K562 (cell line): ENCODE results near the gene SGSH. TPM values are rescaled to one million over a fixed set of nuclear protein-coding genes. Genes with fewer than 3 reads are reported as not detected.

Experiments used
- DMBX1 ChIP-seq: fragments of 250-450 bp; sonication (Bioruptor Pico); IDR thresholded peaks from 2 replicates; pipeline ENCODE4 v1.8.0; 2022; ENCODE audit warnings: inconsistent platforms, mild to moderate bottlenecking, moderate library complexity, borderline replicate concordance
- EGR1 ChIP-seq: fragments of 450-650 bp; conservative IDR thresholded peaks from 2 replicates; pipeline ENCODE4 v1.6.1; 2017; ENCODE audit warnings: mild to moderate bottlenecking
- ETS1 ChIP-seq: conservative IDR thresholded peaks from 2 replicates; pipeline ENCODE4 v1.6.1; 2011; ENCODE audit warnings: low read depth, mild to moderate bottlenecking, low read length; ENCODE audit not compliant: control insufficient read depth
- FOXP4 ChIP-seq: sonication (generic); formaldehyde crosslinking; IDR thresholded peaks from 2 replicates; pipeline ENCODE4 v1.8.0; 2022; ENCODE audit warnings: mild to moderate bottlenecking, missing genetic modification reagents, borderline replicate concordance
- ILK ChIP-seq: fragments of 450-650 bp; IDR thresholded peaks from 2 replicates; pipeline ENCODE4 v1.6.1; 2016; ENCODE audit warnings: missing genetic modification characterization, low read depth, mild to moderate bottlenecking, missing compliant biosample characterization, moderate library complexity, borderline replicate concordance
- KDM5B ChIP-seq: fragments of 200-600 bp; sonication (generic); IDR thresholded peaks from 2 replicates; pipeline ENCODE4 v1.6.1; 2012; ENCODE audit warnings: low read depth, mild to moderate bottlenecking, moderate library complexity, low read length, control low read depth, inconsistent platforms; ENCODE audit not compliant: insufficient replicate concordance
- KLF13 ChIP-seq: fragments of 450-650 bp; IDR thresholded peaks from 2 replicates; pipeline ENCODE4 v1.6.1; 2016; ENCODE audit warnings: missing genetic modification characterization, low read depth, mild to moderate bottlenecking, missing compliant biosample characterization, moderate library complexity, borderline replicate concordance
- L3MBTL2 ChIP-seq: fragments of 450-650 bp; IDR thresholded peaks from 2 replicates; pipeline ENCODE4 v1.6.1; 2016; ENCODE audit warnings: mild to moderate bottlenecking, moderate library complexity
- MAZ ChIP-seq, 2 experiments: fragments of 450-650 bp in 1 of 2; sonication (generic) in 1 of 2; formaldehyde crosslinking; IDR thresholded peaks in 1 of 2; conservative IDR thresholded peaks in 1 of 2; 2 replicates each; pipeline versions ENCODE4 v1.4.0 to v1.5.0; 2020; ENCODE audit warnings: mild to moderate bottlenecking in 1 of 2, missing genetic modification reagents in 1 of 2
- MCM2 ChIP-seq: fragments of 450-650 bp; IDR thresholded peaks from 2 replicates; pipeline ENCODE4 v1.6.1; 2017; ENCODE audit warnings: low read depth, mild to moderate bottlenecking
- POLR2A ChIP-seq: fragments of 450-650 bp; conservative IDR thresholded peaks from 2 replicates; pipeline ENCODE4 v1.6.1; 2016
- SMAD1 ChIP-seq: fragments of 150-350 bp; IDR thresholded peaks from 2 replicates; pipeline ENCODE4 v1.6.1; 2014; ENCODE audit warnings: low read length, low read depth; ENCODE audit not compliant: partially characterized antibody
- SMAD2 ChIP-seq: fragments of 150-350 bp; IDR thresholded peaks from 2 replicates; pipeline ENCODE4 v1.6.1; 2014; ENCODE audit warnings: low read depth, mild to moderate bottlenecking, low read length
- SNAPC5 ChIP-seq: fragments of 250-450 bp; sonication (Bioruptor Pico); IDR thresholded peaks from 2 replicates; pipeline ENCODE4 v1.8.0; 2021; ENCODE audit warnings: moderate library complexity, mild to moderate bottlenecking, inconsistent platforms
- ZEB2 ChIP-seq: fragments of 450-650 bp; IDR thresholded peaks from 2 replicates; pipeline ENCODE4 v1.6.1; 2016
- polyA plus RNA-seq, 8 experiments: library from polyadenylated mRNA; depleted of rRNA in 4 of 8; stranded (reverse) in 5 of 8; unstranded in 3 of 8; fragments of >200 nt; fragmentation: Nextera tagmentation in 2 of 8; fragmentation: Illumina TruSeq in 1 of 8; extraction: Ambion mirVana in 2 of 8; extraction: Trizol in 1 of 8; gene quantifications; 2 replicates each; pipeline versions ENCODE4 v1.2.1 to v1.2.3, GENCODE V29; 2011 to 2014; ENCODE audit warnings: inconsistent platforms in 1 of 8, missing spikeins in 1 of 8
- total RNA-seq, 7 experiments: library from RNA; depleted of rRNA in 6 of 7; stranded (reverse); fragments of >200 nt in 6 of 7; fragmentation: Illumina TruSeq in 2 of 7; extraction: Trizol in 2 of 7; gene quantifications; 2 replicates each; pipeline versions ENCODE4 v1.2.1 to v1.2.3, GENCODE V29; 2011 to 2021; ENCODE audit warnings: low replicate concordance in 1 of 7
- TF ChIP-seq, protein P1 (sequence below): sonication (generic); formaldehyde crosslinking; IDR thresholded peaks from 2 replicates; pipeline ENCODE4 v1.8.0; 2022; ENCODE audit warnings: mild to moderate bottlenecking, low read depth, missing genetic modification reagents
- TF ChIP-seq, protein P2 (sequence below): fragments of 450-650 bp; formaldehyde crosslinking; IDR thresholded peaks from 2 replicates; pipeline ENCODE4 v1.4.0; 2020; ENCODE audit warnings: mild to moderate bottlenecking, moderate library complexity

Gene SGSH
- total and polyA plus RNA-seq, 9 of the 15 experiments (the other 6 are each of a cell fraction or from before 2014, with no cell fraction given): 0.25 to 15.7 (median 4.9) TPM

DNA sequence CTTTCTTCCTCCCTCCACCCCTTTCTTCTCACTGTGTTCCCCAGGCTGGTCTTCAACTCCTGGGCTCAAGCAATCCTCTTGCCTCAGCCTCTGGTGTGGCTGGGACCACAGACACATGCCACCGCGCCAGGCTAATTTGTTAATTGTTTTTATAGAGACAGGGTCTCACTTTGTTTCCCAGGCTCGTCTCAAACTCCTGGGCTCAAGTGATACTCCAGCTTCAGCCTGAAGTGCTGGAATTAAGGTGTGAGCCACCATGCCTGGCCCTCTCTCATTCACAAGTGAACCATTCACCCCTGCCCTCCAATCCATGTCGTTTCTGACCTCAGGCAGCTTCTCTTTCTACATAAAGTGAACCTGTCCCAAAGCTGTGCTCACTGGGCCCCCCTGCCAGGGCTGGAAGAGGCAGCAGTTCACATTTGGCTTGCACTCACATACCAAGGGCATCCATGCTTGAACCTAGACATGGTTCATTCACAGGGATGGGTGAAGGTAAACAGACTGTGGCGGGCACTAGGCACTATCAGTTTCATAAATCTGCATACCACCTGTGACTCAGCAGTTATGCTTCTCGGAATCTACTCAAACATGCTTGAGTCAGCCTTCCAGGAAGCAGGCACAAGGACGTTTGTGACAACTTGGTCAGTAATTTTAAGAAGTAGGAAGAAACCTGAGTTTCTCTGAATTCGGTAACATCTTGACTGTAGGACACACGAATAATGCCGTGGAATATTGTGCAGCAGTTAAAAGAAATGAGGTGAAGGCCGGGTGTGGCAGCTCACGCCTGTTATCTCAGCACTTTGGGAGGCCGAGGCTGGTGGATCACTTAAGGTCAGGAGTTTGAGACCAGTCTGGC lies 34.5 kb upstream of the SGSH start (continued):
- TF ChIP-seq SNAPC5 (CRISPR knock-in tag) (no peak), ILK (tag) (0 out of 2 replicates have a peak, but pooled peaks have one; percentile 46), SMAD2 (no peak), POLR2A (peak; percentile 70), EGR1 (no peak), ZEB2 (peak; percentile 65; the same call in 1 of the 2 replicates), MCM2 (no peak), FOXP4 (CRISPR knock-in tag) (no peak), SMAD1 (no peak), KDM5B (no peak), KLF13 (peak; percentile 63; the same call in 1 of the 2 replicates), DMBX1 (peak; percentile 96), ETS1 (no peak), MAZ (CRISPR knock-in tag; conservative IDR thresholded peaks at IDR 0.05 in 1 of 2, IDR thresholded peaks at IDR 0.05 in 1 of 2) (peak in 1 of 2 experiments; percentile 69; a peak in 2 of 4 replicates), L3MBTL2 (peak; percentile 46)
- TF ChIP-seq, protein P1, sequence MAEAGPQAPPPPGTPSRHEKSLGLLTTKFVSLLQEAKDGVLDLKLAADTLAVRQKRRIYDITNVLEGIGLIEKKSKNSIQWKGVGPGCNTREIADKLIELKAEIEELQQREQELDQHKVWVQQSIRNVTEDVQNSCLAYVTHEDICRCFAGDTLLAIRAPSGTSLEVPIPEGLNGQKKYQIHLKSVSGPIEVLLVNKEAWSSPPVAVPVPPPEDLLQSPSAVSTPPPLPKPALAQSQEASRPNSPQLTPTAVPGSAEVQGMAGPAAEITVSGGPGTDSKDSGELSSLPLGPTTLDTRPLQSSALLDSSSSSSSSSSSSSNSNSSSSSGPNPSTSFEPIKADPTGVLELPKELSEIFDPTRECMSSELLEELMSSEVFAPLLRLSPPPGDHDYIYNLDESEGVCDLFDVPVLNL: no peak
- TF ChIP-seq, protein P2, sequence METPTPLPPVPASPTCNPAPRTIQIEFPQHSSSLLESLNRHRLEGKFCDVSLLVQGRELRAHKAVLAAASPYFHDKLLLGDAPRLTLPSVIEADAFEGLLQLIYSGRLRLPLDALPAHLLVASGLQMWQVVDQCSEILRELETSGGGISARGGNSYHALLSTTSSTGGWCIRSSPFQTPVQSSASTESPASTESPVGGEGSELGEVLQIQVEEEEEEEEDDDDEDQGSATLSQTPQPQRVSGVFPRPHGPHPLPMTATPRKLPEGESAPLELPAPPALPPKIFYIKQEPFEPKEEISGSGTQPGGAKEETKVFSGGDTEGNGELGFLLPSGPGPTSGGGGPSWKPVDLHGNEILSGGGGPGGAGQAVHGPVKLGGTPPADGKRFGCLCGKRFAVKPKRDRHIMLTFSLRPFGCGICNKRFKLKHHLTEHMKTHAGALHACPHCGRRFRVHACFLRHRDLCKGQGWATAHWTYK: peak; percentile 94
